Osteocyte (in vitro differentiated cells): ENCODE data around the gene NRF1. TPM values are rescaled to one million over a fixed set of nuclear protein-coding genes. Genes with fewer than 3 reads are reported as not detected.

Experiments
- DNase-seq: peaks from one replicate; pipeline ENCODE4 v3.0.0; 2021; ENCODE audit warnings: mixed read lengths; ENCODE audit not compliant: unreplicated experiment; ENCODE audit errors: extremely low spot score
- H3K27ac Mint-ChIP-seq: one replicate; pipeline ENCODE4 v1.8.0; 2021; ENCODE audit warnings: mild to moderate bottlenecking, mixed read lengths; ENCODE audit not compliant: unreplicated experiment
- H3K27me3 Mint-ChIP-seq: one replicate; pipeline ENCODE4 v1.8.0; 2021; ENCODE audit warnings: mixed read lengths; ENCODE audit not compliant: unreplicated experiment
- H3K36me3 Mint-ChIP-seq: one replicate; pipeline ENCODE4 v1.8.0; 2021; ENCODE audit warnings: mixed read lengths; ENCODE audit not compliant: unreplicated experiment
- H3K4me1 Mint-ChIP-seq: one replicate; pipeline ENCODE4 v1.8.0; 2021; ENCODE audit warnings: mixed read lengths; ENCODE audit not compliant: unreplicated experiment
- H3K4me3 Mint-ChIP-seq: one replicate; pipeline ENCODE4 v1.8.0; 2021; ENCODE audit warnings: mild to moderate bottlenecking, moderate library complexity, mixed read lengths; ENCODE audit not compliant: unreplicated experiment
- H3K9me3 Mint-ChIP-seq: one replicate; pipeline ENCODE4 v1.8.0; 2021; ENCODE audit warnings: mixed read lengths; ENCODE audit not compliant: unreplicated experiment
- CTCF ChIP-seq: fragments of 200-600 bp; sonication (generic); IDR thresholded peaks from 2 replicates; pipeline ENCODE4 v1.5.0; 2021; ENCODE audit warnings: antibody characterized with exemption, mild to moderate bottlenecking, moderate library complexity
- total RNA-seq: library from RNA; stranded (reverse); gene quantifications from 2 replicates; pipeline ENCODE4 v1.2.1, GENCODE V29; 2021

The NRF1 gene
- total RNA-seq, 1 donor from 2014 or later = 20.7 TPM

- H3K36me3 Mint-ChIP-seq = peaks cover 12% of the 10 kb centered on the region
- peaks cover 46% of the 10 kb centered on the region for H3K4me1 Mint-ChIP-seq
- peak overlapping the region; percentile 91 for H3K27ac Mint-ChIP-seq
- no peaks in the 10 kb centered on the region for H3K9me3 Mint-ChIP-seq
- TF ChIP-seq CTCF = no peak
- peak overlapping the region; percentile 89 for H3K4me3 Mint-ChIP-seq
- DNase-seq = no peak
- no peaks in the 10 kb centered on the region for H3K27me3 Mint-ChIP-seq
These were observed 1.5 kb downstream of the NRF1 start for GRCh38 chr7:129613016-129613337.

- no peaks in the 10 kb centered on the region for H3K27me3 Mint-ChIP-seq
- no peak overlapping the region for H3K4me3 Mint-ChIP-seq
These were observed 3.5 kb downstream of the NRF1 start for GRCh38 chr7:129615018-129615417.

GRCh38 chr7:129616530-129616929 is 5.0 kb downstream of the NRF1 start:
- no peak overlapping the region for H3K4me3 Mint-ChIP-seq
- H3K27ac Mint-ChIP-seq = no peak overlapping the region
- peaks cover 40% of the 10 kb centered on the region for H3K4me1 Mint-ChIP-seq
- H3K9me3 Mint-ChIP-seq = no peaks in the 10 kb centered on the region
- H3K27me3 Mint-ChIP-seq = no peaks in the 10 kb centered on the region
- peaks cover 4% of the 10 kb centered on the region for H3K36me3 Mint-ChIP-seq
- no peak for DNase-seq
- TF ChIP-seq CTCF = no peak

More at GRCh38 chr7:129615018-129615417, 3.5 kb downstream of the NRF1 start:
- peaks cover 3% of the 10 kb centered on the region for H3K36me3 Mint-ChIP-seq
- no peak for DNase-seq
- peaks cover 40% of the 10 kb centered on the region for H3K4me1 Mint-ChIP-seq
- H3K9me3 Mint-ChIP-seq = no peaks in the 10 kb centered on the region
- no peak for TF ChIP-seq CTCF
- no peak overlapping the region for H3K27ac Mint-ChIP-seq

- Mint-ChIP-seq H3K36me3 (peaks cover 4% of the 10 kb centered on the region), H3K4me1 (peaks cover 40% of the 10 kb centered on the region), H3K4me3 (no peak overlapping the region), H3K9me3 (no peaks in the 10 kb centered on the region), H3K27ac (no peak overlapping the region), H3K27me3 (no peaks in the 10 kb centered on the region)
- no peak for TF ChIP-seq CTCF
- no peak for DNase-seq
These were observed 5.7 kb downstream of the NRF1 start for GRCh38 chr7:129617178-129617577.

- Mint-ChIP-seq H3K4me3 (no peak overlapping the region), H3K27ac (no peak overlapping the region)
- no peak for TF ChIP-seq CTCF
These were observed 6.1 kb downstream of the NRF1 start for GRCh38 chr7:129617652-129618051.

More at GRCh38 chr7:129617652-129618051, 6.1 kb downstream of the NRF1 start:
- DNase-seq = no peak
- Mint-ChIP-seq H3K36me3 (peaks cover 4% of the 10 kb centered on the region), H3K9me3 (no peaks in the 10 kb centered on the region), H3K4me1 (peaks cover 40% of the 10 kb centered on the region), H3K27me3 (no peaks in the 10 kb centered on the region)
